Measurements from ENCODE around the gene DDX3X. TPM values are rescaled to one million over a fixed set of nuclear protein-coding genes. Genes with fewer than 3 reads are reported as not detected.
"Not testable (repeated sequence)": the region's sequence is repeated elsewhere in the genome, so short reads cannot be mapped to it uniquely, and the experiment has no call there.

Gene DDX3X
- total RNA-seq: 272 and 289 TPM in 2 replicates
- total RNA-seq (2013): 214 TPM
- 130 and 296 TPM in 2 replicates for polyA plus RNA-seq
- polyA minus RNA-seq: 320 and 351 TPM in 2 replicates

- H3K27ac ChIP-seq (ENCODE audit: low read length in 2 of 2): peak within 1 kb of the TSS; percentile 99 to 100
- WGBS (ENCODE audit: insufficient coverage): 3% methylated on average over 39 of the region's 47 CpGs
- H3K4me1 Mint-ChIP-seq: peaks cover 35% of the 10 kb centered on the region
Observed at GRCh38 chrX:41333744-41334362, at the start of gene DDX3X. DDX3X (plus strand) TSS chrX:41334162; CDS start chrX:41334253, 91 bp downstream.

GRCh38 chrX:41285928-41286327, 48.0 kb upstream of the DDX3X start:
- H3K27ac ChIP-seq (ENCODE audit: low read length in 2 of 2); intact Hi-C loops (cut with micrococcal nuclease); H3K9ac ChIP-seq (ENCODE audit: low read length); H3K4me1 Mint-ChIP-seq; H3K4me3 ChIP-seq (ENCODE audit: control extremely low read depth in 1 of 5, extremely low read depth in 1 of 5, insufficient read depth in 1 of 5, low read depth in 2 of 5, low read length in 4 of 5); H3K4me2 ChIP-seq (replicated peaks; ENCODE audit: low read depth, low read length, poor library complexity, severe bottlenecking); H3K4me1 ChIP-seq (ENCODE audit: control insufficient read depth in 2 of 2, insufficient read depth in 2 of 2, low read length in 2 of 2); H4K20me1 ChIP-seq (ENCODE audit: control insufficient read depth, insufficient read depth, low read length, poor library complexity, severe bottlenecking); H2AFZ ChIP-seq (ENCODE audit: insufficient read depth, low read depth, low read length, poor library complexity, severe bottlenecking); H3K9me3 Mint-ChIP-seq (ENCODE audit: insufficient read depth); H3K27me3 ChIP-seq (replicated peaks in 1 of 4; ENCODE audit: control extremely low read depth in 1 of 4, control insufficient read depth in 3 of 4, insufficient read depth in 4 of 4, low read length in 3 of 4); H3K36me3 ChIP-seq (replicated peaks in 1 of 2; ENCODE audit: control extremely low read depth in 1 of 2, control insufficient read depth in 1 of 2, extremely low read depth in 1 of 2, insufficient read depth in 2 of 2, low read length in 1 of 2); H3K27me3 Mint-ChIP-seq; H3K9me3 ChIP-seq (ENCODE audit: control extremely low read depth in 1 of 3, control insufficient read depth in 2 of 3, insufficient read depth in 1 of 3, low read length in 2 of 3); DNase-seq; CTCF ChIA-PET; H3K79me2 ChIP-seq (ENCODE audit: control insufficient read depth, insufficient read depth, low read length); H3K4me3 Mint-ChIP-seq; H3K27ac Mint-ChIP-seq; ATAC-seq (ENCODE audit: low read depth); POLR2A ChIA-PET: not testable (repeated sequence)
- WGBS (ENCODE audit: insufficient coverage): 100% methylated on average over 7 of the region's 21 CpGs

More at GRCh38 chrX:41333744-41334362, at the start of gene DDX3X:
- peak within 1 kb of the TSS; percentile 85 for H3K4me2 ChIP-seq (replicated peaks; ENCODE audit: low read depth, low read length, poor library complexity, severe bottlenecking)
- DNase-seq (peak; percentile 93), ATAC-seq (ENCODE audit: low read depth) (peak; percentile 59)
- intact Hi-C loops (cut with micrococcal nuclease): loop anchor here (2.0 to 10.0 kb wide), 5 partner anchors 109 to 689 kb away; partner anchors contain the start of genes CXorf38 and USP9X
- peak within 1 kb of the TSS; percentile 98 for H2AFZ ChIP-seq (ENCODE audit: insufficient read depth, low read depth, low read length, poor library complexity, severe bottlenecking)
- H3K9ac ChIP-seq (ENCODE audit: low read length): peak within 1 kb of the TSS; percentile 100
- H3K9me3 ChIP-seq (ENCODE audit: control extremely low read depth in 1 of 3, control insufficient read depth in 2 of 3, insufficient read depth in 1 of 3, low read length in 2 of 3): no peaks in the 10 kb centered on the region
- H3K9me3 Mint-ChIP-seq (ENCODE audit: insufficient read depth): no peaks in the 10 kb centered on the region
- peaks cover 2 to 3% of the 10 kb centered on the region in 2 experiments for H3K36me3 ChIP-seq (replicated peaks in 1 of 2; ENCODE audit: control extremely low read depth in 1 of 2, control insufficient read depth in 1 of 2, extremely low read depth in 1 of 2, insufficient read depth in 2 of 2, low read length in 1 of 2)
- H3K27me3 ChIP-seq (replicated peaks in 1 of 4; ENCODE audit: control extremely low read depth in 1 of 4, control insufficient read depth in 3 of 4, insufficient read depth in 4 of 4, low read length in 3 of 4): no peaks in the 10 kb centered on the region
- peaks cover 38% of the 10 kb centered on the region for H4K20me1 ChIP-seq (ENCODE audit: control insufficient read depth, insufficient read depth, low read length, poor library complexity, severe bottlenecking)
- ChIA-PET CTCF (interaction anchor here (0.9 kb wide), 1 partner anchor 75 kb away, joined by 3 read pairs; no protein-coding TSS in a partner anchor), POLR2A (interaction anchor here (0.6 to 1.3 kb wide), 8 partner anchors 59 to 320 kb away, joined by 3 to 11 read pairs (median 6); partner anchors contain the start of gene USP9X)
- H3K4me3 Mint-ChIP-seq: peak within 1 kb of the TSS; percentile 96
- H3K27me3 Mint-ChIP-seq: no peaks in the 10 kb centered on the region
- H3K4me1 ChIP-seq (ENCODE audit: control insufficient read depth in 2 of 2, insufficient read depth in 2 of 2, low read length in 2 of 2): peaks cover 27 to 47% of the 10 kb centered on the region in 2 donors
- peak within 1 kb of the TSS; percentile 81 to 100 (median 100) for H3K4me3 ChIP-seq (ENCODE audit: control extremely low read depth in 1 of 5, extremely low read depth in 1 of 5, insufficient read depth in 1 of 5, low read depth in 2 of 5, low read length in 4 of 5)
- TF ChIP-seq EZH2 (IDR thresholded peaks at IDR 0.05; ENCODE audit: borderline replicate concordance, insufficient read depth, low read depth, low read length, poor library complexity, severe bottlenecking) (no peak), CTCF (IDR thresholded peaks at IDR 0.05) (peak; percentile 9)
- peaks cover 55% of the 10 kb centered on the region for H3K79me2 ChIP-seq (ENCODE audit: control insufficient read depth, insufficient read depth, low read length)
- peak within 1 kb of the TSS; percentile 99 for H3K27ac Mint-ChIP-seq
